Mammary epithelial cell (primary cell): ENCODE results near the gene BAIAP2L1.

Source experiments
- EZH2 ChIP-seq: IDR thresholded peaks from 2 replicates; pipeline ENCODE4 v1.6.1; 2012; ENCODE audit warnings: low read length, inconsistent platforms, borderline replicate concordance
- TF ChIP-seq, protein P1 (sequence below), 2 donors: IDR thresholded peaks in 1 of 2; conservative IDR thresholded peaks in 1 of 2; 2 replicates each; pipeline ENCODE4 v1.5.1; 2011 to 2012; ENCODE audit warnings: inconsistent platforms in 2 of 2, low read length in 2 of 2, mild to moderate bottlenecking in 2 of 2, control low read depth in 1 of 2, low read depth in 1 of 2; ENCODE audit not compliant: insufficient read depth in 1 of 2; ENCODE audit errors: extremely low read depth in 1 of 2

DNA sequence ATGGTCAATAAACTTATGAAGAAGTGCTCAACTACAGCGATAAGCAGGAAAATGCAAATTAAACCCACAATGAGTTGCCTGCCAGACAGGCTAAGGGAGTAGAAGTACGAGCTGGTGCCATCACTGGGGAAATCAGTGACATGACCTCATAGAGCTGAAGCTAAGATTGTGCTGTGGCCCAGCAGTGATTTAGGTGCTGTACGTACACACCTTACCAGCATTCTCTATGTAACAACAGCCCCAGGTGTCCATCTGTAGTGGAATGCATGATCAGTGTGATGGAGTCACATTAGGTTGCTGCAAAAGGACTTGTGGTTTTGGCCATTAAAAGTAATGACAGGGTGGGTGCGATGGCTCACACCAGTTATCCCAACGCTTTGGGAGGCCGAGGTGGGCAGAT is 143.2 kb downstream of the BAIAP2L1 start:
- TF ChIP-seq, protein P1, sequence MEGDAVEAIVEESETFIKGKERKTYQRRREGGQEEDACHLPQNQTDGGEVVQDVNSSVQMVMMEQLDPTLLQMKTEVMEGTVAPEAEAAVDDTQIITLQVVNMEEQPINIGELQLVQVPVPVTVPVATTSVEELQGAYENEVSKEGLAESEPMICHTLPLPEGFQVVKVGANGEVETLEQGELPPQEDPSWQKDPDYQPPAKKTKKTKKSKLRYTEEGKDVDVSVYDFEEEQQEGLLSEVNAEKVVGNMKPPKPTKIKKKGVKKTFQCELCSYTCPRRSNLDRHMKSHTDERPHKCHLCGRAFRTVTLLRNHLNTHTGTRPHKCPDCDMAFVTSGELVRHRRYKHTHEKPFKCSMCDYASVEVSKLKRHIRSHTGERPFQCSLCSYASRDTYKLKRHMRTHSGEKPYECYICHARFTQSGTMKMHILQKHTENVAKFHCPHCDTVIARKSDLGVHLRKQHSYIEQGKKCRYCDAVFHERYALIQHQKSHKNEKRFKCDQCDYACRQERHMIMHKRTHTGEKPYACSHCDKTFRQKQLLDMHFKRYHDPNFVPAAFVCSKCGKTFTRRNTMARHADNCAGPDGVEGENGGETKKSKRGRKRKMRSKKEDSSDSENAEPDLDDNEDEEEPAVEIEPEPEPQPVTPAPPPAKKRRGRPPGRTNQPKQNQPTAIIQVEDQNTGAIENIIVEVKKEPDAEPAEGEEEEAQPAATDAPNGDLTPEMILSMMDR (conservative IDR thresholded peaks at IDR 0.05 in 1 of 2, IDR thresholded peaks at IDR 0.05 in 1 of 2; ENCODE audit: extremely low read depth in 1 of 2, insufficient read depth in 1 of 2, low read depth in 1 of 2, low read length in 2 of 2): no peak
- no peak for TF ChIP-seq EZH2
